ENCODE data around the gene ZSCAN23. TPM values are rescaled to one million over a fixed set of nuclear protein-coding genes. Genes with fewer than 3 reads are reported as not detected.
"Not testable (repeated sequence)": the region's sequence is repeated elsewhere in the genome, so short reads cannot be mapped to it uniquely, and the experiment has no call there.

Gene ZSCAN23
- total RNA-seq, 3 donors from 2014 or later (not counting 1 experiment from before 2014, with no cell fraction given), result 0.36 to 0.55 TPM; not detected in 1

GRCh38 chr6:28410767-28411166, 32.5 kb downstream of the ZSCAN23 start:
- no peak overlapping the region for H3K27ac ChIP-seq (ENCODE audit: low read length)
- no peak overlapping the region for H3K4me3 ChIP-seq (ENCODE audit: low read length)
- no peaks in the 10 kb centered on the region for H3K4me1 Mint-ChIP-seq
- peaks cover 47 to 64% of the 10 kb centered on the region in 2 donors for H3K27me3 Mint-ChIP-seq (ENCODE audit: low read depth in 2 of 2)
- 92% methylated on average over 1 of the region's 2 CpGs for WGBS (ENCODE audit: insufficient coverage)
- intact Hi-C loops (cut with micrococcal nuclease), result no loop called here
- H3K27ac Mint-ChIP-seq, result no peak overlapping the region
- H3K4me1 ChIP-seq (ENCODE audit: control insufficient read depth, insufficient read depth, low read length), result no peaks in the 10 kb centered on the region
- TF ChIP-seq CTCF (IDR thresholded peaks at IDR 0.05), result no peak
- no peaks in the 10 kb centered on the region for H3K36me3 ChIP-seq (ENCODE audit: control insufficient read depth, insufficient read depth, low read length)
- no peaks in the 10 kb centered on the region for H3K9me3 Mint-ChIP-seq
- no peak for DNase-seq
- H3K36me3 Mint-ChIP-seq, result no peaks in the 10 kb centered on the region
- ATAC-seq, result no peak
- H3K4me3 Mint-ChIP-seq, result no peak overlapping the region
- H3K27me3 ChIP-seq (ENCODE audit: control insufficient read depth, insufficient read depth, low read length), result peaks cover 5% of the 10 kb centered on the region
- no peaks in the 10 kb centered on the region for H3K9me3 ChIP-seq (ENCODE audit: control insufficient read depth, insufficient read depth, low read length)

- Mint-ChIP-seq H3K4me3 (no peak overlapping the region), H3K36me3 (no peaks in the 10 kb centered on the region), H3K4me1 (no peaks in the 10 kb centered on the region), H3K27ac (no peak overlapping the region), H3K27me3 (ENCODE audit: low read depth in 2 of 2) (peaks cover 51 to 72% of the 10 kb centered on the region in 2 donors), H3K9me3 (no peaks in the 10 kb centered on the region)
- Histone ChIP-seq H3K4me1 (ENCODE audit: control insufficient read depth, insufficient read depth, low read length) (no peaks in the 10 kb centered on the region), H3K27ac (ENCODE audit: low read length) (no peak overlapping the region), H3K36me3 (ENCODE audit: control insufficient read depth, insufficient read depth, low read length) (no peaks in the 10 kb centered on the region), H3K9me3 (ENCODE audit: control insufficient read depth, insufficient read depth, low read length) (no peaks in the 10 kb centered on the region), H3K4me3 (ENCODE audit: low read length) (no peak overlapping the region), H3K27me3 (ENCODE audit: control insufficient read depth, insufficient read depth, low read length) (peaks cover 2% of the 10 kb centered on the region)
- WGBS (ENCODE audit: insufficient coverage), result 76% methylated on average over 5 of the region's 5 CpGs
- intact Hi-C loops (cut with micrococcal nuclease), result no loop called here
- no peak for DNase-seq
- no peak for TF ChIP-seq CTCF (IDR thresholded peaks at IDR 0.05)
- no peak for ATAC-seq
Observed at GRCh38 chr6:28408076-28408802, 35.1 kb downstream of the ZSCAN23 start.

GRCh38 chr6:28407401-28407800, 35.9 kb downstream of the ZSCAN23 start:
- intact Hi-C loops (cut with micrococcal nuclease), result no loop called here
- Mint-ChIP-seq H3K36me3 (no peaks in the 10 kb centered on the region), H3K27ac (no peak overlapping the region), H3K4me3 (no peak overlapping the region), H3K27me3 (ENCODE audit: low read depth in 2 of 2) (peaks cover 52 to 78% of the 10 kb centered on the region in 2 donors), H3K9me3 (no peaks in the 10 kb centered on the region), H3K4me1 (no peaks in the 10 kb centered on the region)
- peaks cover 2% of the 10 kb centered on the region for H3K27me3 ChIP-seq (ENCODE audit: control insufficient read depth, insufficient read depth, low read length)
- 71% methylated on average over 2 of the region's 2 CpGs for WGBS (ENCODE audit: insufficient coverage)
- no peak for ATAC-seq
- H3K4me1 ChIP-seq (ENCODE audit: control insufficient read depth, insufficient read depth, low read length), result no peaks in the 10 kb centered on the region
- H3K4me3 ChIP-seq (ENCODE audit: low read length), result no peak overlapping the region
- TF ChIP-seq CTCF (IDR thresholded peaks at IDR 0.05), result no peak
- DNase-seq, result no peak
- no peaks in the 10 kb centered on the region for H3K36me3 ChIP-seq (ENCODE audit: control insufficient read depth, insufficient read depth, low read length)
- H3K9me3 ChIP-seq (ENCODE audit: control insufficient read depth, insufficient read depth, low read length), result no peaks in the 10 kb centered on the region
- no peak overlapping the region for H3K27ac ChIP-seq (ENCODE audit: low read length)

GRCh38 chr6:28403923-28404322, 39.4 kb downstream of the ZSCAN23 start:
- ATAC-seq; intact Hi-C loops (cut with micrococcal nuclease); H3K27ac Mint-ChIP-seq: not testable (repeated sequence)

More at GRCh38 chr6:28403923-28404322, 39.4 kb downstream of the ZSCAN23 start:
- H3K36me3 Mint-ChIP-seq; H3K4me1 Mint-ChIP-seq; H3K4me3 ChIP-seq (ENCODE audit: low read length); H3K27ac ChIP-seq (ENCODE audit: low read length); H3K4me3 Mint-ChIP-seq; H3K9me3 ChIP-seq (ENCODE audit: control insufficient read depth, insufficient read depth, low read length); H3K4me1 ChIP-seq (ENCODE audit: control insufficient read depth, insufficient read depth, low read length); H3K9me3 Mint-ChIP-seq; DNase-seq; H3K36me3 ChIP-seq (ENCODE audit: control insufficient read depth, insufficient read depth, low read length); H3K27me3 ChIP-seq (ENCODE audit: control insufficient read depth, insufficient read depth, low read length): not testable (repeated sequence)
- no CpG with 5 or more reads among the region's 5 CpGs for WGBS (ENCODE audit: insufficient coverage)
- peaks cover 41 to 73% of the 10 kb centered on the region in 2 donors for H3K27me3 Mint-ChIP-seq (ENCODE audit: low read depth in 2 of 2)
